GM18505 (cell line): ENCODE results near the gene UNC119B.

Experiments used
- ATAC-seq: cut with Tn5 transposase; IDR thresholded peaks from one replicate; pipeline ENCODE4 v1.9.1; 2021; ENCODE audit not compliant: unreplicated experiment
- POLR2A ChIP-seq: IDR thresholded peaks from 4 replicates; pipeline ENCODE4 v1.6.1; 2011; ENCODE audit warnings: borderline replicate concordance; ENCODE audit not compliant: insufficient read depth, insufficient read length; ENCODE audit errors: extremely low read depth

UNC119B gene

GRCh38 chr12:120693848-120694247 is 16.4 kb upstream of the UNC119B start:
- no peak for ATAC-seq
- no peak for TF ChIP-seq POLR2A

GRCh38 chr12:120696626-120697025 is 13.6 kb upstream of the UNC119B start:
- ATAC-seq = no peak
- no peak for TF ChIP-seq POLR2A

GRCh38 chr12:120697344-120697743 is 12.9 kb upstream of the UNC119B start:
- ATAC-seq = no peak
- TF ChIP-seq POLR2A = no peak

GRCh38 chr12:120698665-120699064 is 11.6 kb upstream of the UNC119B start:
- no peak for ATAC-seq
- no peak for TF ChIP-seq POLR2A

- no peak for TF ChIP-seq POLR2A
- ATAC-seq = no peak
Observed at GRCh38 chr12:120699553-120699952, 10.7 kb upstream of the UNC119B start.

GRCh38 chr12:120700886-120701285 is 9.4 kb upstream of the UNC119B start:
- no peak for TF ChIP-seq POLR2A

GRCh38 chr12:120702637-120703036 is 7.6 kb upstream of the UNC119B start:
- TF ChIP-seq POLR2A = no peak

More at GRCh38 chr12:120700886-120701285, 9.4 kb upstream of the UNC119B start:
- ATAC-seq = no peak

GRCh38 chr12:120703311-120703942 is 6.8 kb upstream of the UNC119B start:
- no peak for ATAC-seq
- no peak for TF ChIP-seq POLR2A

More at GRCh38 chr12:120702637-120703036, 7.6 kb upstream of the UNC119B start:
- no peak for ATAC-seq

GRCh38 chr12:120705618-120706017 is 4.6 kb upstream of the UNC119B start:
- no peak for ATAC-seq
- no peak for TF ChIP-seq POLR2A

- no peak for TF ChIP-seq POLR2A
- no peak for ATAC-seq
Observed at GRCh38 chr12:120706029-120706428, 4.2 kb upstream of the UNC119B start.

- ATAC-seq = no peak
- no peak for TF ChIP-seq POLR2A
Observed at GRCh38 chr12:120708651-120709050, 1.6 kb upstream of the UNC119B start.

- ATAC-seq = peak; percentile 28
- peak; percentile 22 for TF ChIP-seq POLR2A
Observed at GRCh38 chr12:120710805-120711296, 593 bp downstream of the UNC119B start.

GRCh38 chr12:120711411-120711810 is 1.2 kb downstream of the UNC119B start:
- no peak for TF ChIP-seq POLR2A
- no peak for ATAC-seq

GRCh38 chr12:120712610-120713009 is 2.4 kb downstream of the UNC119B start:
- ATAC-seq = no peak
- no peak for TF ChIP-seq POLR2A
